Loucy (cell line): ENCODE measurements around the gene CFAP92.

Experiments used
- H2AFZ ChIP-seq: fragments of 200-600 bp; sonication (generic); 2 replicates; pipeline ENCODE4 v1.6.0; 2016; ENCODE audit warnings: antibody characterized with exemption, mild to moderate bottlenecking, low read length, moderate library complexity
- H3F3A ChIP-seq: fragments of 200-600 bp; 2 replicates; pipeline ENCODE4 v1.6.0; 2016; ENCODE audit warnings: antibody characterized with exemption, low read depth, mild to moderate bottlenecking
- H3K27me3 ChIP-seq: fragments of 200-600 bp; sonication (generic); 2 replicates; pipeline ENCODE4 v1.6.1; 2014; ENCODE audit warnings: low read length, mild to moderate bottlenecking; ENCODE audit not compliant: insufficient read depth, poor library complexity, severe bottlenecking
- H3K36me3 ChIP-seq: fragments of 200-600 bp; sonication (generic); 2 replicates; pipeline ENCODE4 v1.6.1; 2016; ENCODE audit warnings: low read length; ENCODE audit not compliant: insufficient read depth
- H3K4me1 ChIP-seq: fragments of 200-600 bp; sonication (generic); 2 replicates; pipeline ENCODE4 v1.5.1; 2014; ENCODE audit warnings: low read length, mild to moderate bottlenecking; ENCODE audit not compliant: insufficient read depth, poor library complexity, severe bottlenecking
- H3K4me2 ChIP-seq: fragments of 200-600 bp; sonication (generic); 2 replicates; pipeline ENCODE4 v1.6.0; 2014; ENCODE audit warnings: antibody characterized with exemption, low read length, low read depth, mild to moderate bottlenecking; ENCODE audit not compliant: poor library complexity, severe bottlenecking
- H3K4me3 ChIP-seq: fragments of 200-600 bp; sonication (generic); 2 replicates; pipeline ENCODE4 v1.5.1; 2014; ENCODE audit warnings: low read length, mild to moderate bottlenecking, mixed read lengths; ENCODE audit not compliant: poor library complexity, severe bottlenecking
- H3K79me2 ChIP-seq: fragments of 200-600 bp; sonication (generic); 2 replicates; pipeline ENCODE4 v1.6.1; 2014; ENCODE audit warnings: low read length; ENCODE audit not compliant: insufficient read depth
- H3K9ac ChIP-seq: fragments of 200-600 bp; sonication (generic); 2 replicates; pipeline ENCODE4 v1.6.0; 2014; ENCODE audit warnings: mild to moderate bottlenecking, low read depth, low read length, moderate library complexity; ENCODE audit not compliant: poor library complexity, severe bottlenecking
- H3K9me2 ChIP-seq: fragments of 200-600 bp; sonication (generic); replicated peaks from 2 replicates; pipeline ENCODE4 v1.6.1; 2016; ENCODE audit warnings: low read depth, low read length, mixed read lengths
- H3K9me3 ChIP-seq: fragments of 200-600 bp; sonication (generic); 2 replicates; pipeline ENCODE4 v1.6.1; 2014; ENCODE audit warnings: mild to moderate bottlenecking, antibody characterized with exemption, low read length, low read depth; ENCODE audit not compliant: insufficient read depth
- H4K20me1 ChIP-seq: fragments of 200-600 bp; sonication (generic); 2 replicates; pipeline ENCODE4 v1.6.0; 2014; ENCODE audit warnings: antibody characterized with exemption, low read length, mild to moderate bottlenecking; ENCODE audit not compliant: insufficient read depth, poor library complexity, severe bottlenecking
- CTCF ChIP-seq: fragments of 200-600 bp; sonication (generic); conservative IDR thresholded peaks from 2 replicates; pipeline ENCODE4 v1.5.1; 2014; ENCODE audit warnings: mild to moderate bottlenecking, antibody characterized with exemption, low read length
- EZH2phosphoT487 ChIP-seq: fragments of 200-600 bp; IDR thresholded peaks from 2 replicates; pipeline ENCODE4 v1.6.1; 2018; ENCODE audit warnings: antibody characterized with exemption, mild to moderate bottlenecking, moderate library complexity, borderline replicate concordance

Gene CFAP92

GRCh38 chr3:129014793-129015345 lies 21.0 kb upstream of the CFAP92 start:
- Histone ChIP-seq H3K9me2 (no peaks in the 10 kb centered on the region), H3K9me3 (no peaks in the 10 kb centered on the region), H4K20me1 (no peaks in the 10 kb centered on the region), H3K4me3 (peak overlapping the region; percentile 67), H3K79me2 (no peaks in the 10 kb centered on the region), H3K4me1 (peaks cover 47% of the 10 kb centered on the region), H3K36me3 (no peaks in the 10 kb centered on the region), H2AFZ (no peak overlapping the region), H3K4me2 (peak overlapping the region; percentile 80), H3K9ac (peak overlapping the region; percentile 84), H3K27me3 (no peaks in the 10 kb centered on the region), H3F3A (peaks cover 16% of the 10 kb centered on the region; the same call in 1 of the 2 replicates)
- TF ChIP-seq EZH2phosphoT487, result no peak
- TF ChIP-seq CTCF, result no peak

GRCh38 chr3:129014148-129014547 lies 20.3 kb upstream of the CFAP92 start:
- no peak overlapping the region for H3K4me3 ChIP-seq
- H3K36me3 ChIP-seq, result no peaks in the 10 kb centered on the region
- no peaks in the 10 kb centered on the region for H4K20me1 ChIP-seq
- no peak overlapping the region for H3K4me2 ChIP-seq
- no peak overlapping the region for H2AFZ ChIP-seq
- TF ChIP-seq CTCF (no peak), EZH2phosphoT487 (no peak)
- no peaks in the 10 kb centered on the region for H3K27me3 ChIP-seq
- H3K9me2 ChIP-seq, result no peaks in the 10 kb centered on the region
- peak overlapping the region; percentile 84 for H3K9ac ChIP-seq
- no peaks in the 10 kb centered on the region for H3K79me2 ChIP-seq
- H3K9me3 ChIP-seq, result no peaks in the 10 kb centered on the region
- H3F3A ChIP-seq, result peaks cover 16% of the 10 kb centered on the region; the same call in 1 of the 2 replicates
- peaks cover 47% of the 10 kb centered on the region for H3K4me1 ChIP-seq

DNA sequence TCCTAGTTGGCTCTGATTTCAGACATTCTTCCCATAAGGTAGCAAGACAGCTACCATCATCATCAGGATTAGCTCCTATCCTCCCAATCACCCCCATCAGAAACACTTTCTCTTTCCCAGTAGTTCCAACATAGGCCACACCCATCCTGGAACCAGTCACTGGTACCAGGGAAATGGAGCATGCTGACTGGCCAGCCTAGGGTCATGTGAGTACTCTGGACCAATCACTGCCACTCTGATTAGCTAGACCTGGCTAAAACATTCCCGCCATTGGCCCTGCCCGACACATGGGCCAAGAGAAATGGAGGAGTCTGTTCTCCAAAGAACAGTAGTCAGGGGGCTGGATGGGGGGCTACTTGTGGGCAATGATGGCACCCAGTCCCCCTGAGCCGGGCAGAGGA lies 19.6 kb upstream of the CFAP92 start:
- Histone ChIP-seq H3K4me2 (no peak overlapping the region), H3K9me3 (no peaks in the 10 kb centered on the region), H3K36me3 (no peaks in the 10 kb centered on the region), H4K20me1 (no peaks in the 10 kb centered on the region), H3K4me1 (peaks cover 47% of the 10 kb centered on the region), H3K9me2 (no peaks in the 10 kb centered on the region), H2AFZ (no peak overlapping the region), H3K9ac (no peak overlapping the region), H3F3A (peaks cover 16% of the 10 kb centered on the region; the same call in 1 of the 2 replicates), H3K4me3 (no peak overlapping the region), H3K27me3 (no peaks in the 10 kb centered on the region), H3K79me2 (no peaks in the 10 kb centered on the region)
- TF ChIP-seq CTCF (no peak), EZH2phosphoT487 (no peak)
